Neuronal stem cell (in vitro differentiated cells): ENCODE results near the gene ITGA7.
A peak's percentile ranks its signal among the peaks of the same experiment; 100 is the strongest.

ENCODE experiments used
- DNase-seq: peaks from one replicate; pipeline ENCODE4 v3.0.0-alpha.2; 2013; ENCODE audit warnings: low spot score
- H2AFZ ChIP-seq: one replicate; pipeline ENCODE4 v1.6.1; 2013; ENCODE audit warnings: mild to moderate bottlenecking, low read length, inconsistent platforms
- H2AK5ac ChIP-seq: 2 replicates; pipeline ENCODE4 v1.6.1; 2013; ENCODE audit warnings: low read depth, mild to moderate bottlenecking, inconsistent platforms, low read length, moderate library complexity, mixed read lengths
- H2BK120ac ChIP-seq: 2 replicates; pipeline ENCODE4 v1.6.1; 2013; ENCODE audit warnings: low read depth, mild to moderate bottlenecking, inconsistent platforms, low read length, moderate library complexity, mixed read lengths
- H2BK12ac ChIP-seq: one replicate; pipeline ENCODE4 v1.6.1; 2013; ENCODE audit warnings: low read length, inconsistent platforms
- H2BK15ac ChIP-seq: 2 replicates; pipeline ENCODE4 v1.6.1; 2013; ENCODE audit warnings: mild to moderate bottlenecking, low read length, inconsistent platforms, mixed read lengths
- H2BK5ac ChIP-seq: one replicate; pipeline ENCODE4 v1.6.1; 2013; ENCODE audit warnings: inconsistent platforms, mild to moderate bottlenecking, low read length, moderate library complexity
- H3K14ac ChIP-seq: one replicate; pipeline ENCODE4 v1.6.1; 2013; ENCODE audit warnings: low read length, inconsistent platforms
- H3K18ac ChIP-seq: 2 replicates; pipeline ENCODE4 v1.6.1; 2013; ENCODE audit warnings: low read length, inconsistent platforms
- H3K23ac ChIP-seq: 2 replicates; pipeline ENCODE4 v1.6.1; 2013; ENCODE audit warnings: low read depth, mild to moderate bottlenecking, mixed read lengths, low read length, inconsistent platforms; ENCODE audit not compliant: poor library complexity
- H3K27ac ChIP-seq: replicated peaks from 3 replicates; pipeline ENCODE4 v1.5.1; 2013; ENCODE audit warnings: low read length, inconsistent platforms
- H3K27me3 ChIP-seq, 3 experiments: 2 replicates each; pipeline ENCODE4 v1.6.1; 2013; ENCODE audit warnings: low read length in 3 of 3, mild to moderate bottlenecking in 2 of 3, inconsistent platforms in 1 of 3, low read depth in 1 of 3, mixed read lengths in 1 of 3, moderate library complexity in 1 of 3; ENCODE audit not compliant: control insufficient read depth in 3 of 3, insufficient read depth in 3 of 3
- H3K36me3 ChIP-seq, 2 donors: replicated peaks in 1 of 2; 2 replicates each; pipeline ENCODE4 v1.6.1; 2013; ENCODE audit warnings: low read length in 2 of 2; ENCODE audit not compliant: control insufficient read depth in 2 of 2, insufficient read depth in 2 of 2
- H3K4ac ChIP-seq: 2 replicates; pipeline ENCODE4 v1.6.1; 2013; ENCODE audit warnings: inconsistent platforms, mild to moderate bottlenecking, low read length, moderate library complexity
- H3K4me1 ChIP-seq, 2 donors: 1 replicate in 1 of 2; 2 replicates in 1 of 2; pipeline ENCODE4 v1.6.1; 2013; ENCODE audit warnings: low read length in 2 of 2, low read depth in 1 of 2; ENCODE audit not compliant: control insufficient read depth in 2 of 2, insufficient read depth in 1 of 2
- H3K4me2 ChIP-seq: one replicate; pipeline ENCODE4 v1.6.1; 2013; ENCODE audit warnings: mild to moderate bottlenecking, low read length, inconsistent platforms; ENCODE audit not compliant: insufficient read depth, poor library complexity, severe bottlenecking
- H3K4me3 ChIP-seq, 2 donors: 2 replicates each; pipeline ENCODE4 v1.5.1; 2013; ENCODE audit warnings: low read length in 2 of 2, mild to moderate bottlenecking in 2 of 2, inconsistent platforms in 1 of 2, moderate library complexity in 1 of 2
- H3K79me1 ChIP-seq: one replicate; pipeline ENCODE4 v1.6.1; 2013; ENCODE audit warnings: low read depth, mild to moderate bottlenecking, inconsistent platforms, low read length, moderate library complexity
- H3K9ac ChIP-seq: one replicate; pipeline ENCODE4 v1.6.1; 2013; ENCODE audit warnings: mild to moderate bottlenecking, low read depth, low read length, inconsistent platforms; ENCODE audit not compliant: poor library complexity
- H3K9me3 ChIP-seq, 2 donors: replicated peaks in 1 of 2; 2 replicates each; pipeline versions ENCODE3 to v1.6.1; 2013; ENCODE audit warnings: low read length in 2 of 2, mild to moderate bottlenecking in 2 of 2, inconsistent platforms in 1 of 2, low read depth in 1 of 2, mixed read lengths in 1 of 2, moderate library complexity in 1 of 2; ENCODE audit not compliant: control insufficient read depth in 2 of 2, insufficient read depth in 1 of 2
- H4K8ac ChIP-seq: one replicate; pipeline ENCODE4 v1.6.1; 2013; ENCODE audit warnings: low read depth, mild to moderate bottlenecking, inconsistent platforms, low read length, moderate library complexity
- H4K91ac ChIP-seq: one replicate; pipeline ENCODE4 v1.6.1; 2013; ENCODE audit warnings: low read length, low read depth, mild to moderate bottlenecking, inconsistent platforms; ENCODE audit not compliant: poor library complexity
- WGBS, 2 donors: extraction: QIAGEN DNeasy Blood & Tissue Kit; methylation state at CpG; one replicate each; pipeline ENCODE4 v1.1.7; 2013; ENCODE audit warnings: missing lambda C conversion rate in 2 of 2, mixed read lengths in 1 of 2; ENCODE audit not compliant: insufficient read length in 2 of 2, insufficient replicate concordance in 1 of 2; ENCODE audit errors: extremely low coverage in 2 of 2; 5-methylcytosine and 5-hydroxymethylcytosine counted together

ITGA7 gene

GRCh38 chr12:55728939-55729818, 21.5 kb upstream of the ITGA7 start, which contains the start of gene CD63:
Gene CD63 (minus strand): TSS chr12:55729009. CDS start chr12:55728341, 668 bp downstream.
- Histone ChIP-seq H2AFZ (peak within 1 kb of the TSS; percentile 92), H3K23ac (peak within 1 kb of the TSS; percentile 29), H3K79me1 (peaks cover 15% of the 10 kb centered on the region), H3K27ac (peak within 1 kb of the TSS; percentile 91), H3K4me3 (peak within 1 kb of the TSS; percentile 59 to 92), H2AK5ac (peak within 1 kb of the TSS; percentile 95), H4K91ac (no peak within 1 kb of the TSS), H3K18ac (peak within 1 kb of the TSS; percentile 95), H3K36me3 (peaks cover 22 to 31% of the 10 kb centered on the region in 2 donors), H3K27me3 (no peaks in the 10 kb centered on the region), H2BK120ac (peak within 1 kb of the TSS; percentile 61), H3K4me1 (peaks cover 14 to 18% of the 10 kb centered on the region in 2 donors), H3K4ac (no peak within 1 kb of the TSS), H4K8ac (no peak within 1 kb of the TSS), H3K9ac (peak within 1 kb of the TSS; percentile 94), H2BK15ac (peak within 1 kb of the TSS; percentile 34), H3K4me2 (peak within 1 kb of the TSS; percentile 92), H2BK5ac (peak within 1 kb of the TSS; percentile 69), H3K9me3 (peaks cover 0 to 1% of the 10 kb centered on the region in 2 donors), H3K14ac (no peak within 1 kb of the TSS), H2BK12ac (no peak within 1 kb of the TSS)
- WGBS, 2 donors, result no CpG with 5 or more reads among the region's 61 CpGs
- peak; percentile 82 for DNase-seq

GRCh38 chr12:55728186-55728938, 20.7 kb upstream of the ITGA7 start:
- peak overlapping the region; percentile 69 for H2BK5ac ChIP-seq
- H3K23ac ChIP-seq, result peak overlapping the region; percentile 29
- peaks cover 0 to 1% of the 10 kb centered on the region in 2 donors for H3K9me3 ChIP-seq
- peak overlapping the region; percentile 32 for H2BK15ac ChIP-seq
- peak overlapping the region; percentile 61 for H2BK120ac ChIP-seq
- peaks cover 27 to 40% of the 10 kb centered on the region in 2 donors for H3K36me3 ChIP-seq
- peak overlapping the region; percentile 94 for H3K9ac ChIP-seq
- peaks cover 18% of the 10 kb centered on the region for H3K79me1 ChIP-seq
- no peaks in the 10 kb centered on the region for H3K27me3 ChIP-seq
- H4K8ac ChIP-seq, result no peak overlapping the region
- peak overlapping the region; percentile 89 for H3K27ac ChIP-seq
- H2AFZ ChIP-seq, result peak overlapping the region; percentile 92
- peak overlapping the region; percentile 94 for H3K18ac ChIP-seq
- peak overlapping the region; percentile 95 for H2AK5ac ChIP-seq
- DNase-seq, result no peak
- H3K14ac ChIP-seq, result no peak overlapping the region
- peak overlapping the region; percentile 59 to 92 for H3K4me3 ChIP-seq
- peaks cover 14 to 18% of the 10 kb centered on the region in 2 donors for H3K4me1 ChIP-seq
- H3K4me2 ChIP-seq, result peak overlapping the region; percentile 92
- no peak overlapping the region for H2BK12ac ChIP-seq
- H3K4ac ChIP-seq, result no peak overlapping the region
- H4K91ac ChIP-seq, result no peak overlapping the region
- WGBS, 2 donors, result no CpG with 5 or more reads among the region's 61 CpGs

- Histone ChIP-seq H2AFZ (peak overlapping the region; percentile 92), H2BK15ac (peak overlapping the region; percentile 32), H3K4me2 (peak overlapping the region; percentile 92), H3K9ac (peak overlapping the region; percentile 94), H4K91ac (no peak overlapping the region), H3K4me1 (peaks cover 14 to 18% of the 10 kb centered on the region in 2 donors), H4K8ac (no peak overlapping the region), H3K27ac (peak overlapping the region; percentile 19), H3K9me3 (peaks cover 0 to 1% of the 10 kb centered on the region in 2 donors), H3K4me3 (peak overlapping the region; percentile 59 to 92), H3K79me1 (peaks cover 18% of the 10 kb centered on the region), H3K4ac (no peak overlapping the region), H3K23ac (peak overlapping the region; percentile 11), H3K14ac (peak overlapping the region; percentile 66), H2BK120ac (peak overlapping the region; percentile 61), H3K27me3 (no peaks in the 10 kb centered on the region), H2BK12ac (no peak overlapping the region), H3K36me3 (peaks cover 29 to 46% of the 10 kb centered on the region in 2 donors), H2BK5ac (no peak overlapping the region), H3K18ac (peak overlapping the region; percentile 94), H2AK5ac (peak overlapping the region; percentile 95)
- no CpG with 5 or more reads among the region's 9 CpGs for WGBS, 2 donors
- DNase-seq, result no peak
These were observed 20.0 kb upstream of the ITGA7 start for GRCh38 chr12:55727643-55728185.
